ENCODE measurements around the gene LARP1.
"Not testable (repeated sequence)": the region's sequence is repeated elsewhere in the genome, so short reads cannot be mapped to it uniquely, and the experiment has no call there.

Gene LARP1

GRCh38 chr5:154735362-154735761, 19.8 kb upstream of the LARP1 start:
- DNase-seq: not testable (repeated sequence)

DNA sequence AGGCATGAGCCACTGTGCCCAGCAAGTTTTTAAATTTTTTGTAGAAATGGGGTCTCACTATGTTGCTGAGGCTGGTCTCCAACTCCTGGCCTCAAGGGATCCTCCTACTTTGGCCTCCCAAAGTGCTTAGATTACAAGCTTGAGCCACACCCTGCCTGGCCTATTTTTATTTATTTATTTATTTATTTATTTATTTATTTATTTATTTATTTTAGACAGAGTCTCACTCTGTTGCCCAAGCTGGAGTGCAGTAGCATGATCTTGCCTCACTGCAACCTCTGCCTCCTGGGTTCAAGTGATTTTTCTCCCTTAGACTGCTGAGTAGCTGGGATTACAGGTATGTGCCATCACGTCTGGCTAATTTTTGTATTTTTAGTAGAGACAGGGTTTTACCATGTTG, 18.8 kb upstream of the LARP1 start:
- not testable (repeated sequence) for DNase-seq

DNA sequence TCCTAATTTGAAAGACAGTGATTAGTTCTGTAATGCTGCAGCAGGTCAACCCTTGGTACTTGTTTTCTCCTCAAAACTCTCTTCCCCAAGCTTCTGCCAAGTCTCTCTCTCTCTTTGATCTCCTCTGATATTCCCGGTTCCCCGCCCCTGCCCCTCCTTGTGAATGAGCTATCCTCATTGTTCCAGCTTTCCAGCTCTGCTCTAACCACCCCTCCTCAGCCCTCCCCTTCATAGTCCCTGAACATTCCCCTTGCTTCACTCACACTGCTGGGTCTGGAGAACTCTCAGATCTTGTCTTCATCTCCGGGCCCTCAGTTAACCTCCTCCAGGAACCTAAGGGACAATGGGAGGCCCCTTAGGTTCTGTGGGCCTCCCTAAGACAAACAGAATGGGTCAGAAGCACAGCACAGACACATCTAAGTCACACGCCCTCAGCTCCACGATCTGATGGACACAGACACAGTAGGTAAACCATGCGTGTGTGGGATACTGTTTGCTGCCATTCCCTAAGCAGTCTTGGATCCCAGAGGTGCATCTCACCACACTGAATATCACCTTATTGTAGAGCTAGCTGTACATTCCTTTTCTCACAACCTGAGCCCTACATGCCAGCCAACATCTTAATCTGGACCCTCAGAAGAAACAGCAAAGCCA, 17.4 kb upstream of the LARP1 start:
- no peak for DNase-seq

DNA sequence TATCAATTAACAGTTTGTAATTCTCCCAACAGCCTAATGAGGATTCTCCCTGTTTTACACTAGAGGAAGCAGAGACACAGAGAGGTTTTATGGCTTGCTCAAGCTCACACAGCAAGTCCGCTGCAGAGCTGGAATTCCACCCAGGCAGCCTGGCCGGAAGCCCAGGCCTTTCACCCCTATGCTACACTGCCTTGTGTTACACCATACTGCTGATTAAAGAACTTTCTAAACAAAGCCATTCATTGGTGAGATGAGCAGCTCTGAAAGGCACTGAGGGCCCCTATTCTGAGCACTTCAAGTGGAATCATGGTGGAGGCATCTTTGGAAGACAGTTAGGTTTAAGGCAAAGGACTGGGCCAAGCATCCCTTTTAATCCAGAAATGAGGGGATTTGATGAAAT, 14.7 kb upstream of the LARP1 start:
- no peak for DNase-seq

DNA sequence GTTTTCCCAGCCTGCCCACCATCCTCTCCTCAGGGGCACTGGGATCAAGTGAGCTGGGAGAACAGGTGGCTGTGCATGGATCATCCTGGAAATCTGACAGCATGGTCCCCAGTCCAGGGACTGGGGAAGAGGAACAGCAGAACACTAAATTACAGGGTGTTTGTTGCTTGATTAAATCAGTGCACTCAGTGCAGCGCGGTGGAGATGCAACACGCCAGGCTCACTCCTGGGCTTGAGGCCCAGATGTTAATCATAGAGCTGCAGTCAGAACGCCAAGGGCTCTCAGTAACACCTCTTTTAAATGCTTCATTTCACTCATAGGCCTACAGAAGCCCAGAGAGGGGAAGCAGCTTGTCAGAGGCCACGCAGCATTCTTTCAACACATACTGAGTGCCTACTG, 14.2 kb upstream of the LARP1 start:
- no peak for DNase-seq

DNA sequence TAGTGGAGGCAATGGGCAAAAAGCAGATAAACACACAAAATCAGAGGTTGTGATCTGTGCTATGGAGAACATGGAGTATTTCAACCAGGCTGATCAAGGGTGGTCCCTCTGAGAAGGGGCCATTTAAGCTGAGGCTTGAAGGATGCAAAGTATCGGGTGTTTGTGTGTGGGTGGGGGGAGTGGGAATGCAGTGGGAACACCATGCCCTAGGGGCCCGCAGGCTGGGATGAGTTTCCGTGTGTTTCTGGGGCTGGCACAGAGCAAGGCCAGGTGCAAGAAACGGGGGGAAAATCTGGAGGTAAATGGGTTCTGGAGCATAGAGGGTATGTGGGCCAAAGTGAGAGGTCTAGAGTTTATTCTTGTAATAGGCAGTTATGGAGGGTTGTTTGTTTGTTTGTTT, 13.8 kb upstream of the LARP1 start:
- no peak for DNase-seq

GRCh38 chr5:154743812-154744211, 11.4 kb upstream of the LARP1 start:
- DNase-seq: no peak

- no peak for DNase-seq
Measured at GRCh38 chr5:154745349-154745748, 9.8 kb upstream of the LARP1 start.

DNA sequence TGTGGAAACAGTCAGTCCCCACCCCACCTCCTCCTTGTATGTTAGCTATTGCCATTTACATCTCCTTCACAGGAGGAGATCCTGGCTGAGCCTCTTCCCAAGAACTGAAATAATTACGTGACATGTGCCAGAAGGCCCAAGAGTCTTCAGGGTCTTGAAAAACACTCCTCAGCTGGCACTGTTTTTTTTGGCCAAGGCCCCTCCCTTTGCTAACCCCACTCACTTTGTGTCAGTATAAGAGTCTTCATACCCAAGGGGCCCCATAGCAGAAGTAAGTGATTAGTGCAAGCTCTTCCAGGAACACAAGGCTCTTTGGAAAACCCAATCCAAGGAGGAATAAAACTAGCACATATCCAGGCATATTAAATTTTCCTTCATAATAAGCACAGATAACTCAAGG, 5.7 kb upstream of the LARP1 start:
- no peak for DNase-seq

DNA sequence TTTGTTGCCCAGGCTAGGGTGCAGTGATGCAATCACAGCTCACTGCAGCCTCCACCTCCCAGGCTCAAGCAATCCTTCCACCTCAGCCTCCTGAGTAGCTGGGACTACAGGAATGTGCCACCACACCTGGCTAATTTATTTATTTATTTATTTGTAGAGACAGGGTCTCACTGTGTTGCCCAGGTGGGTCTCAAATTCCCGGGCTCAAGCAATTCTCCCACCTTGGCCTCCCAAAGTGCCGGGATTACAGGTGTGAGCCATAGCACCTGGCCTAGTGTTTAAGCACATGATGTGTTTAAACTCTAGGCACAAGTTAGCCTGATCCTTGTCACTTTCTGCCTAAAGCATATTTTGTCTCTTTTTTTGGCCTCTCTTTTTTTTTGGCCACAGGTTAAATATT, 4.5 kb upstream of the LARP1 start:
- not testable (repeated sequence) for DNase-seq

DNA sequence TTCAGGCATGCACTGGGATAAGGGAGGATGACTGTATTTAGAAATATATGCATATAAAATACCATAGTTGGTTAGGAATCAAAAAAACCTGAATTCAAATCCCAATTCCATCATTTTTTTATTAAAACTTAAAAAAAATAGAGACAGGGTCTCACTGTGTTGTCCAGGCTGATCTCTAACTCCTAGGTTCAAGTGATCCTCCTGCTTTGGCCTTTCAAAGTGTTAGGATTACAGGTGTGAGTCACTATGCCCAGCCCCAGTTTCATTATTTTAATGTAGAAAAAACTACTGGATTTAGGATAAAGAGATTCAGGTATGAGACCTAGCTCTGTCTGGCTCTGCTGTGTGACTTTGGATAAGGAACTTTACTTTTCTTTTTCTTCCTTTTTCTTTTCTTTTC, 3.3 kb upstream of the LARP1 start:
- no peak for DNase-seq

GRCh38 chr5:154753792-154754191, 1.4 kb upstream of the LARP1 start:
- no peak for DNase-seq

DNA sequence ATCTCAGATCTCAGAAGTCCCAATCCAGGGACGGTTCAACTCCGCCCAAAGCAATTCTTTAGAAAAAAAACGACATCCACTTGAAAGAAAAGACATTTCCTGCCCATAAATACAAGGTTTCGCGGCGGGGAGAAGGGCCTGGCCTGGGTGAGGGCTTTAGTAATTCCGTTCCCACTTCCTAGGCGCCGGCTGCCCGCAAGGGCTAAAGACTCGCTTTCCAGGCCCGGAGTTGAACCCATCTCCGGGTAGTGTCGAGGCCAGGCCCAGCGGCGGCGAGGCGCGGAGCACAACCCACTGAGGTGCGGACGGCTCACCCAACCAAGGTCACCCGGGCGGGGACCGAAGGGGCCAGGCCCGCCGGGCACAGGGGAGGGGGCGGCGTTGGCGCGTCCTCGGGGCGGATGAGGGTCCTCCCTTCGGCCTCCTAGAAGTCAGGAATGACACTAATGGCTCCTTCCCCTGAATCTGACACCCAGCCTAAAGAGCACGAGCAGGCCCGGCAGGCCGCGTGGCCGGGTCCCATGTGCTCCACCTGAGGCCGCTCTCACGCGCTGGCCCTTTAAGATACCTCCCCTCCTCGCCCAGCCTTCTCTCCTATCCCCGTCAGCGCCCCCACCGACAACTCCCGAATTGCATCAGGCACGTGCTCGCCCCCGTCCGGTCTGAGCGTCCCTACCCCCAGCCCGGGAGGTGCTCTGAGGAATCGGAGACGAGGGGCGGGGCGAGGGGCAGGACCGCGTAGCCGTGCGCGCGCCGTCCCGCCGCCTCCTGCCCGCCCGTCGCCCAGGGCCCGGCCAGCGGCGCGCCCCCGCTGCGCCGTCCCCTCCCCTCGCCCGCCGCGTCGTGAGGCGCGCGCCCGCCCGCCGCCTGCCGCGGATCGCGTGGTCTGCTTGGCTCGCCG, 467 bp upstream of the LARP1 start:
- DNase-seq: peak; percentile 95

DNA sequence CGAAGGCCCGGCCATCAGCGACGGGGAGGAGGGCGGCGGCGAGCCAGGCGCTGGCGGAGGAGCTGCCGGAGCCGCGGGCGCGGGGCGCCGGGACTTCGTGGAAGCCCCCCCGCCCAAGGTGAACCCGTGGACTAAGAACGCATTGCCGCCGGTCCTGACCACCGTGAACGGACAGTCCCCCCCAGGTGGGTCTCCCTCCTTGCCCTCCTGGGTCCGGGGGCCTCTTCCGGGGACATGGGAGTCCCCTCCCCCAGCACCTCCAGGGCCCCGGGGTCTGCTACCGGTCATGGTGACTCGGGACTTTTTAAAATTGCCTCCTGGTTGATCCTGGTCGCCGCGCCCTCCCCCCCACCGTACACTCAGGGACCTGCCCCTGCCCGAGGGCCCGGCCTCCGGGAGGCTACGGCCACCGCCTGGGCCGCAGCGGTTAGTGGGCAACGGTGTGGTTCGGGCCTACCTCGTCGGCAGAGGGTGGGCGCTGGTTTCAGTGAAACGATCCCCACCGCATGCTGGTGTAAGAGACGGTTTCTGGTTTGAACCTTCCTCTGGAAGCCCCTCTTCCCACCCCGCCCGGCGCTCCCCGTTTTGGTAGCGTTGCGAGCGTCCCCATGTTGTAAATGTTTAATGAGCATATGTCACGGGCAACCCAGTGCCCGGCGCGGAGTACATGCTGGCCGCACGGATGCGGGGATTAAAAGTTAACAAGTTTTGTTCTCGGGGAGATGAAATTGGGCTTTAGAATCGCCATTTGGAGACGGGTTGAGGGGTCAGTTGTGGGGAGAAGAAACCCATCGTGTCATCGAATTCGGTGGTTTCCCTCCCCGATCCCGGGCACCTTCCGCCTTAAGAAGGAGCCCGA, 1.1 kb downstream of the LARP1 start:
- DNase-seq: peak; percentile 30

- no peak for DNase-seq
Measured at GRCh38 chr5:154756868-154757813, 2.0 kb downstream of the LARP1 start.

- DNase-seq: no peak
Measured at GRCh38 chr5:154757814-154758406, 2.7 kb downstream of the LARP1 start.

DNA sequence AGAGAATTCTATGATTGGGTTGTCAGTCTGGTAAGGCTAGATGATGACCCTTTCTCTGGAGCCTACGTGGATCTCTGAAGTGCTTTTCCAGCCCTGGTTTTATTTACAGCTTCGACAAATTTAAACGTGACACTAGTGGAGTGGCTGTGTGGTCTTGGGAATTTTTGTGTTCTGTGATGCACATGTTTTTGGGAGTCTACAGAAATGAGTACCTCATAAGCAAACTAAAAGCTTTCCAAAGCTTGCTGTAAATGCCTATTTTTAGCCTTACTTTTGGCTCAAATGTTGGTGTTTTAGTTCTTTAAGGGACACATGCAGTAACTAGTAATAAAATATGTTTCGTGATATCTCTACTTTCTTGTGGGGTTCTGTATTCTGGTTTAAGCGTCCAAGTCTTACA, 3.3 kb downstream of the LARP1 start:
- DNase-seq: no peak

DNA sequence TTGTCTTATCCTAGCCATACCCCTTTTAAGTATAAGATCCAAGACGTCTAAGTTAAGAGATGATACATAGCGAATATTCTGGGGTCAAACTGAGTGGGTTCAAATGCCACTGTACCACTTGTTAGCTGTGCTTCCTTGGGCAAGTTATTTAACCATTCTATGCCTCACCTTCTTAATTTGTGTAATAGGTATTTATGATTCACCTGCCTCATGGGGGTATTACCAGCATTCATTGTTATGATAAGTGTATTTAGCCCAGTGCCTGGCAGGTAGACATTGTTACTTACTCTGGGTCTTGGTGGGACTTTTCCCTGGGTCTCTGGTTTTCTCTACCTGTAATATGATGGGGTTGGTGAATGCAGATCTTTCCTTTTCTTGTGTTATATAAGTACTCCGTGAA, 3.8 kb downstream of the LARP1 start:
- DNase-seq: no peak

GRCh38 chr5:154759868-154760267, 4.7 kb downstream of the LARP1 start:
- not testable (repeated sequence) for DNase-seq

GRCh38 chr5:154761046-154761736, 6.0 kb downstream of the LARP1 start:
- no peak for DNase-seq

- DNase-seq: no peak
Measured at GRCh38 chr5:154762261-154762660, 7.1 kb downstream of the LARP1 start.
